Measurements from ENCODE around the gene ZFYVE19.

The ZFYVE19 gene

DNA sequence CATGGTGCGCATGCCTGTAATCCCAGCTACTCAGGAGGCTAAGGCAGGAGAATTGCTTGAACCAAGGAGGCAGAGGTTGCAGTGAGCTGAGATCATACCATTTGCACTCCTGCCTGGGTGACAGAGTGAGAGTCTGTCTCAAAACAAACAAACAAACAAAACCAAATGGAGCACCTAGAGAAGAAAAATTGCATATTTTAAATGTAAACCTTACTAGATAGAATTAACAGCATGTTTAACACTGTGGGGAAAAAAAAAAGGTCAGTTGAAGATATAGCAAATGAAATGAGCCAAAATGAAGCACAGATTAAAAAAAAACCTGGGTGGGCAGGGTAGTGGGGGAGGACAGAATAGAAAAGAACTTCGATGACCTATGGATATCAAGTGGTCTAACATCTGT, 14.3 kb downstream of the ZFYVE19 start:
- DNase-seq, result no peak

DNA sequence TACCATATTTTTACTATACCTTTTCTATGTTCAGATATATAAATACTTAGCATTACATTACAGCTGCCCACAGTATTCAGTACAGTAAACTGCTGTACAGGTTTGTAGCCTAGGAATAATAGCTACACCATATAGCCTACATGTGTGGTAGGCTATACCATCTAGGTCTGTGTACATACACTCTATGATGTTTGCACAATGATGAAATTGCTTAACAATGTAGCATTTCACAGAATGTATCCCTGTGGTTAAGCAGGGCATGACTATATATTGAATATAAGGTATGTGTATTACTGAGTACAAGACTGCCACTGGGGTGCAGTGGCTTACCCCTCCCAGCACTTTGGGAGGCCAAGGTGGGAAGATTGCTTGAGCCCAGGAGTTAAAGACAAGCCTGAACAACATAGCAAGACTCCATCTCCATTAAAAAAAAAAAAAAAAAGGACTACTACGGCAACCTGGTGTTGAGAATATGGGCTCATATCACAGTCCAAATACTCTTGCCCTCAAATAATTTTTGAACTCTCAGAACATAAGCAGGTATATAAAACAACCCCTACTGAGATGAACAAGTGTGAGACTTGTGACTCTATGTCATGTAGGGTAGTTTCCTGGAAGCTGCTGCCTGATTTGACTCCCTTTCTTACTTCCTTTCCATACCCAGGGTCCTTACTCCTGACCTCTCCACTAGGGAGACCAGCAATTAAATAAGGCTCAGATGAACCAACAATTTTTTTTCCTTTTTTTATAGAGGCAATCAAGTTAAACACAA, 16.9 kb downstream of the ZFYVE19 start:
- DNase-seq, result no peak

DNA sequence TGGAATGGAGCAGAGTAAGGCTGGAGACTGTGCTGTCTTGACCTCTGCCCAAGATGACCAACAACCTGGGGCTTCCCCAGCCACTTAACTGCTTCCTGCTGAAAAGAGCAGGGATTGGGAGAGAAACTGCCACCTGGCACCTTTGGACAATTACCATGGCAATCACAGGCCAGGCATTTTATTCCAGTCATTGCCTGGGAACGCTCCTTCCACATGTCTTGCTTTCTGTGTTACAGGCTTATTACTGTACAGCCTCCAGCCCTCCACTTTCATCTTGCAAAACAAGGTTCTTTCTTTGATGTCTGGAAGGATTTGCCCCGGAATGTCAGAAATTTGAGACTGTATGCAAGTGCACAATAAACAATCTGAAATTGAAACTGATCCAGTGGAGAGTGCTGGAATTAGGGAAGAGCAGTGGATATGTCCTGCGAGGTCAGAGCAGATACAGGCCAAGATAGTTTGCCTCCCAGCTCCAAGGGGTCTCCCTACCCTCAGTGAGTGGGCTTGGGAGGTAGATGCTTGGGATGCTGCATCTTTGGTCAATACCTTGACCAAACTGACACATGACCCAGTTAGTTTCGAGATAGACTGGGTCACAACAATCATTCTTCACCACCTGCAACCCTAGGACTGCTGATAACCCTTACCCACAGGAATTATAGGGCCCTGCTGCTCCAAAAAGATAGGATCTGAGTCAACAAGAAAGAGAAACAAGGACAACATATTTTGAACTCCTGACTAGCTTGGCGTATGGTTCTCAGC, 19.0 kb downstream of the ZFYVE19 start:
- no peak for DNase-seq

DNA sequence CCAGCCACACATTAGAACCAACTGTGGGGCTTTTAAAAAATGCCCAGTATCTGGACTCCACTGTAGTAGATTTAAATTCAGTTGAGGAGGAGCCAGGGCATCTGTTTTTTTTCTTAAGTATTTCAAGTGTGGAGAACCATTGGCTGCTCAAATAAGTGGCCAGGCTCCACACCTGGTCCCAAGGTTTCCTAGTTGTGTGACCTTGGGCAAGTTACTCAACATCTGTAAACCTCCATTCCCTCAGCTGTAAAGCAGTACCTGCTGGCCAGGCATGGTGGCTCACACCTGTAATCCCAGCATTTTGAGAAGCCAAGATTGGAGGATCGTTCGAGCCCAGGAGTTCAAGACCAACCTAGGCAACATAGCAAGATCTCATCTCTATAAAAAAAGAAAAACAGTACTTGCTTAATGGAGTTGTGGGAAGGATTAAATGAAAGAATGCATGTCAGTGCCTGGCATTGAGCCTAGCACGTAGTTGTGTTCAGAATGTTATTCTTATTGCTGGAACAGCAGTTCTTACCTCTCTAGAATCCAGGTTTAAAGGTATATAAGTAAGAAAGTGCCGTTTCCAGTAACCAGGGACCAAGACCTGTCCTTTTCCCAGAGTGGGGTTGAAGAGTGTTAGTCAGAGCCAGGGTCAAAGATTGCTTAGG, 19.7 kb downstream of the ZFYVE19 start:
- DNase-seq, result no peak

DNA sequence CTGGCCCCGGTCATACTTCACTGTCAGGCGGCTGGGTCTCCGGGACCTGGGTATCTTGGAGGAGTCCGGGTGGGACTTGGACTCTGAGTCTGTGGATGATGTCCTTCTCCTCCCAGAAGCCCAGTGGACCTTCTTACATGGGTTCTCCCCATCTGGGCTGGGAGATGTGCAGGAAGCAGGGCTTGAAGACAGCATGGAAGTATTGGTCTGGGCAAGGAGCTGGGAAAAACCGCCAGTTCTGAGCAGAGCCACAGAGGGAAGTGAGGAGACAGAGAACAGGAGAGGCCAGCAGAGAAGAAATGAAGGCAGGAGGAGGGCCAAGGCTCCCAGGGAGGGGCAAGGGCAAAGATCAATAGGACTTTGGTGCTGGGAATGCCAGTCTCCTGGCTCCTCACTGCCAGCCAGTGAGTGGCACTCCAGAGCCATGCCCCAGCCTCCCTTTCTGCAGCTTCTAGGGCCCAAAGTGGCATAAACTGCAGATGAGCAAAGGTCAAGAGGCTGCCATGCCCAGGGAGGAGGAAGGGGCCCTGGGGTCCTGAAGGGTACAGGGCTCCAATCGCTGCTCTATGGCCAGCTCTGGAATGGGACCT, 21.7 kb downstream of the ZFYVE19 start, which contains the start of gene PPP1R14D:
PPP1R14D (minus strand) TSS at position 262 of the 590 bp plus-strand sequence; CDS start at position 195, 67 bp downstream.
- DNase-seq, result no peak

DNA sequence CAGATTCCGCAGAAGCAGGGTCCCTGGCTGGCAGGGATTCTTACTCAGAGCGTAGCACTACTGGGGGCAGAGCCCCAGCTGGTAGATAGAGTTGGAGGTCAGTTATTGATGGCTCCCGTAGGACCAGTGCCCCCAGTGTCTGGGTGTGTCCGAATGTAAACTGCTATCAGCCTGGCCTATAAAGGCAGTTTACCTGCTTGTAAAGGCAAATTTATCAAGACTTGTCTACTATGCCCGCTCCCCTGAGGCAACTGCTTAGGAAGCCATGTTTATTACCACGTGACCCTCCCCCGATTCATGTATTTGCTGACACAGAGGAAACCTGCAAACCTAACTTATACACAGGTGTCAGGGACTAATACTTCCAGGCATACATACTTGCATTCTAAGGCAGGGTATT, 22.2 kb downstream of the ZFYVE19 start:
- DNase-seq, result no peak

DNA sequence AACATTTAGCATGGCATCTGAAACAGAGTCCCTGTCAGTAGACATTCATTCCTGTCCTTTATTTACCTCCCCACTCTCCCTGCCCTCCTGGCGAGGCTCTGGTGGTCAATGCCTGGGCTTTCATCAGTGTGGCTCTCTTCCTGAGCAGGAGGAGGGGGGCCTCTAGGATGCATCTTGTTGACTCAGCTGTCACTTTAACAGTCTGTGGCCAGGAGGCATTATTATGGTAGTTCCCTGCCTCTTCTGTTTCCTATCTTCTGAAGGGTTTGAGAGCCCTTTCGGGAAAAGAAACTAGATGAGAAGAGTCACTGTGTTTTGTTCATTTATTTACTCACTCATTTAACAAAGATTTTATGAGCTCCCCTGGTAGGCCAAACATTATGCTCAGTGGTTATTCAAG, 24.0 kb downstream of the ZFYVE19 start:
- DNase-seq, result no peak

DNA sequence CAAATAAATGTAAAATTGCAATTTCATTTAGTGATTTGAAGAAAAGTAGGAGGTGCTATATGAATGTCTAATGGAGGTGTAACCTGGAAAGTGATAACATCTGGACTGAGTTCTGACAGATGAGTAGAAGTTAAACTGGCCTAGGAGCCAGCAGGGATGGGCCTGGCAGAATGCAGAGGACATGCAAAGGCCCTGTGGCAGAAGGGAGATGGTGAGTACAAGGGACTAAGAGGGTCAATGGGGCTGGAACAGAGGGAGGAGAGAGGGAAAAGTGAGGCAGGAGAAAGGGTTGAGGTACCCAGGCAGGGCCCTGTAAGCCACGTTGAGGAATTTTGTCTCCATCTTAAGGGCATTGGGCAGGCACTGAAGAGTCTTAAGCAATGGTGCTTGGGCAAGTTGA, 25.0 kb downstream of the ZFYVE19 start:
- DNase-seq, result no peak

DNA sequence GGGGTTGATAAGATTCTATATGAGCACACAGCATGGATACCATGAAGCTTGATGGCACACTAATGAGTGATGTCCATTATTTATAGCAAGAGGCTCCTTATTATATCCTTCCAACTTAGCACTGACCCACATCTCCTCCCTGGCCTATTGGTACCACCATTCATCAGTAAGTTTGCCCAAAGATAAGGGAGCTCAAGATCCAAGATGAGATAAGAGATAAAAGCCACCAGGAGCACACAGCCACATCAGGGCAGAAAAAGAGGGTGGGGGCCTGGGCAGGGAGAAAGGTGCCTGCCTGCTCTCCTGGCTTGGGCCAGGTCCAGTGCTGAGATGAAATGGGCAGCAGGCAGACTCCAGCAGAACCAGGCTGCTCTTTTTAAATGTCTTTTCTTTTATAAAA, 26.0 kb downstream of the ZFYVE19 start:
- no peak for DNase-seq

DNA sequence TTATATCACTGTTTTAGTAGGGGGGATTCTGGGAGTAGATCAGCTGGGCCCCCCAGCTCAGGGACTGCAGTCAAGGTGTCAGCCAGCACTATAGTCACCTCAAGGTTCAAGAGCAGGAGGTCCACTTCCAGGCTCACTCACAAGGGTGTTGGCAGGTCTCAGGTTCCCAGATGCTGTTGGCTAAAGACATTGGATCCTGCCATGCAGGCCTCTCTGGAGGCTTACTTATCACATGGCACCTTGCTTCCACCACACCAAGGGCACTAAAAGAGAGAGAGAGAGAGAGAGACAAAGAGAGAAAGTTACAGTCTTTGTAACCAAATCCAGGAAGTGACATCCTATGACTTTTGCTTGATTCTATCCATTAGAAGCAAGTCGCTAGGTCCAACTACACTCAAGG, 29.1 kb downstream of the ZFYVE19 start:
- DNase-seq, result no peak

DNA sequence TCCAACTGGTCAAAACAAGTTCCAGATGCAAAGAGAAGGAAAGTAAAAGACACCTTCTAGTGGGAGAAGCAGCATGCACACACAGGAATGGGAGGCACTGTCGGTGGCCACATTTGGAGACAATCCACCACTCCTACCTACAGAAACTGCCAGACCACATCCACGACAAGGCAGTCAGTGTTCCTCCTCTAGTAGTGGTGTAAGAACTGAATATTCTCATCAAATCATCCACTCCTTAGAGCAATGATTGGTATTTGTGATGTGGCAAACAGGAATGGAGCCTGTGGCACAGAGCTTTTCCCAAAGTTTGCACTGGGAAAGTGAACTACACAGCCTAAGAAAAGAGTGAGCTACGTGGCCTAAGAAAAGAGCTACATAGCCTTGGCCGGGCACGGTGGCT, 31.9 kb downstream of the ZFYVE19 start:
- no peak for DNase-seq

DNA sequence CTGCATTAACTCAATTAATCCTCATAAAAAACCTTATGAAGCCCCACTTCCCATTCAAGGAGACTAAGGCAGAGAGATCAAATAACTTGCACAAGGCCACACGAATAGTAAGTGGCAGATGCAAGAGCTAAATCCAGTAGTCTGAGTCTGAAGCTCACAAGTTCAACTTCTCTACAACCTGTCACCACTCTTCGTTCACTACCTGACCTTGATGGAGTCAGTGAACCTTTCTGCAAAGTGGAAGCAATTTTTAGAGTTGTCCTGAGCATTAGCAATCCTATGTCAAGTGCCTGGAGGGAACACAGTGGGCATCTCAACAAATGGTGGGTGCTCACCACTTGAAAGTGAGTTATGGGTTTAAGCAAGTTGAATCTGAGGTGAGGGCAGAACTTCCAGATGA, 34.9 kb downstream of the ZFYVE19 start:
- no peak for DNase-seq

DNA sequence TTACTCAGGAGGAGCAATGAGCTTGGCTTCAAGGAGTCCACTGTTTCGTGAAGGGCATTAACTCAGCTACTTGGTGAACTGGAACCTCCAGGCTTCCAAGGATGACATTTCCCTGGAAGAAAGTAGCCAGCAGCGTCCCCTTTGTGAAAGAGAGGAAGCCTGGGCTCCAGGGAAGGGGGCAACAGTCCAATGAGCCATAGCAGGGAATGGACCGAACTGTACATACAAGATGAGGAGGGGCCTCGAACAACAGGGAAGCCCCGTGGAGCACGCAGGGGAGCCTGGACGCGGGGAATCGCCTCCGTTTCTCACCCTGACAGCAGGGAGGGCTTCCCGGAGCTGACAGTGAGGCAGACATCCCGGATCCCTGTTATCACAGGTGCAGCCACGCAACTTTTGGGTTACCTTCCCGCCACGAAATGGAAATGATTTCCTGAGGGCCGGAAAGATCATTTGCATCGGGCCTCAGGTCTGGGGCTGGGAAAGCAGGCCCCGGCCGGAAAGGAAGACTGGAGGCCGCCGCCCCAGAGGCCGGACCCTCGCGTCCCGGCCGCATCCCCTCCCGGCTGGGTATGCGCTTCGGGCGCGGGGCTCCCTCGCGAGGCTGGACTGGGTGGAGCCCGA, 36.5 kb downstream of the ZFYVE19 start:
- no peak for DNase-seq

DNA sequence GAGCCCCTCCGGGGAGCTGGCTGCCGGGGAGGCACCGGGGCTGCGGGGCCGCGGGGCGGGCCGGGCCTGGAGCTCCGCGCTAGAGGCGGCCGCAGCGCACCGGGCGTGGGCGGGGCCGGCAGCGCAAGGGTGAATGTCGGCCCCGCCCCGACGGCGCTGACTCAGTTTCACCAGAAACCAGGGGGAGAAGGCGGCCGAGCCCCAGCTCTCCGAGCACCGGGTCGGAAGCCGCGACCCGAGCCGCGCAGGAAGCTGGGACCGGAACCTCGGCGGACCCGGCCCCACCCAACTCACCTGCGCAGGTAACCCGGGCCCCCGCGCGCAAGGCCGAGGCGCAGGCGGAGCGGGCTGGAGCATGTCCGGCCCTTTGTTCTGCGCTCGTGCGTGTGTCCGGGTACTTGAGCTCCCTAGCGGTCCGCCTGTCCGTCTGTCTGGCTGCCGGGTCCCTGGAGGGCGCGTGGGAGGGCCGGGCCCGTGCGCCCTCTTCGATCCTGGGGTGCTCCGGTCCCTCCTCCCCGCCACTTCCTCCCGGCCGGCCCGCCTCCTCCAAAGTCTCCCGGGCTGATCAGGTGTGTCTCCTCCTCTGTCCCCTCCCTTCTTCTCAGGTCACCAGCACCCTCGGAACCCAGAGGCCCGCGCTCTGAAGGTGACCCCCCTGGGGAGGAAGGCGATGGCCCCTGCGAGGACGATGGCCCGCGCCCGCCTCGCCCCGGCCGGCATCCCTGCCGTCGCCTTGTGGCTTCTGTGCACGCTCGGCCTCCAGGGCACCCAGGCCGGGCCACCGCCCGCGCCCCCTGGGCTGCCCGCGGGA, 37.2 kb downstream of the ZFYVE19 start, which contains the start of gene SPINT1:
SPINT1 (plus strand) TSS at position 164 of the 811 bp plus-strand sequence; CDS start at position 671, 507 bp downstream.
- DNase-seq, result no peak

DNA sequence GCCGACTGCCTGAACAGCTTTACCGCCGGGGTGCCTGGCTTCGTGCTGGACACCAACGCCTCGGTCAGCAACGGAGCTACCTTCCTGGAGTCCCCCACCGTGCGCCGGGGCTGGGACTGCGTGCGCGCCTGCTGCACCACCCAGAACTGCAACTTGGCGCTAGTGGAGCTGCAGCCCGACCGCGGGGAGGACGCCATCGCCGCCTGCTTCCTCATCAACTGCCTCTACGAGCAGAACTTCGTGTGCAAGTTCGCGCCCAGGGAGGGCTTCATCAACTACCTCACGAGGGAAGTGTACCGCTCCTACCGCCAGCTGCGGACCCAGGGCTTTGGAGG, 37.8 kb downstream of the ZFYVE19 start:
- DNase-seq, result no peak

DNA sequence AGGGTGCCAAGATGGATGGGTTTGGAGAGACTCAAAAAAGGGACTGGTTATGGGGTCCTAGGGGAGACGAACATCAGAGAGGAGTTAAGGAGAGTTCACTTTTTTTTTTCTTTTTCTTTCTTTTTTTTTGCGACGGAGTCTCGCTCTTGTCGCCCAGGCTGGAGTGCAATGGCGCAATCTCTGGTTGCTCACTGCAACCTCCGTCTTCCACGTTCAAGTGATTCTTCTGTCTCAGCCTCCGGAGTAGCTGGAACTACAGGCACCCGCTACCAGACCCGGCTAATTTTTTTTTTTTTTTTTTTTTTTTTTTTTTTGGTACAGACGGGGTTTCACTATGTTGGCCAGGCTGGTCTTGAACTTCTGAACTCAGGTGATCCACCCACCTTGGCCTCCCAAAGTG, 38.1 kb downstream of the ZFYVE19 start:
- no peak for DNase-seq

DNA sequence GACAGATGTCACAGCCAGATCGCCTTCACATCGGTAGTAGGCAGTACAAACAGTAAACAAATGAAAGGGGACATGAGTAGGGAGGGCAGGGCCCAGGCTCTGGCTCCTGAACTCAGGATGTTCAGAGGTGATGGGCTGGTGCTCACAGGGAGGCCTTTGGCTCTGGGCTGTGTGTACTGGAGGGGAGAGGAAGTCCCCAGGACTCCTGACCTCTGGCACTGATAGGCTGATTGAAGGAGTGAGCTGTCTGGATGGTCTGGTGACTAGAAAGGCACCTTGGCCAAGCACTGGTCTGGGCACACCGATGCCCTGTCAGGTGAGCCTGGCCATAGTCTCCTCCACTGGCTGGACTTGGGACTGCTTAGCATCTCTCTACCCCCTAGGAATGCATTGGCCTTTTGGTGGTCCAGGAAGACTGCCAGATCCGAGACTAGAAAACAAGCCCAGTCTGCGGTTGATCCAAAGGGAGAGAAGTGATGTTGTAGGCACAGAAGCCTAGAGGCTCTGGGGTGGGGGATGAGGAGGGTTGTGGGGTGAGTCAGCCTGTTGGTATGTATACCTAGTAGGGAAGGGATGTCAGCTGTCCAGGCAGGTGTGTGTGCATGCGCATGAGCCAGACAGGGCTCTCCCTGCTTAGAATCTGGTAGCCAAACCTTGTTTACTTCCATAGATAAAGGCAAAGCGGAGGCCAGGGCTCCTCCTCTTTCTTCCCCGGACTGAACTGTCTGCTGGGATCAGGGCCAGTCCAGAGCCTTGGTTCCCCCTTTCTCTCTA, 38.8 kb downstream of the ZFYVE19 start:
- no peak for DNase-seq

DNA sequence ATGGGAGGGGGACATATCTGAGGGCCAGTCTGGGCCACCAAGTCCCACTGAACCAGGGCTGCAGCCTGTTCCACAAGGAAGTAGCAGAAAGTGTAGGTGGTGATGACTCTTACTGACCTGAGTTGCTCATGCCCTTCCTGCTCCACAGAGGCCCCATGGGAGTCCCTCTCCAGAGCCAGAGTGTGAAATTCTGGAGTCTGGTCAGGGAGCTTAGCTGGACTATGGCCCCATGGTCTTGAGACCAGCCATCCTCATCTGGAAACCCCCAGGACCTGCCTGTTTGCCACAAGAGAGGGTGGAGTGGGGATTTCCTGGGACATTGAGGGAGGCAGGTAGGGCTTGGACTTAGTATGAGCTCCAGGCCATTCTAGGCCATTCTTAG, 39.9 kb downstream of the ZFYVE19 start:
- no peak for DNase-seq

DNA sequence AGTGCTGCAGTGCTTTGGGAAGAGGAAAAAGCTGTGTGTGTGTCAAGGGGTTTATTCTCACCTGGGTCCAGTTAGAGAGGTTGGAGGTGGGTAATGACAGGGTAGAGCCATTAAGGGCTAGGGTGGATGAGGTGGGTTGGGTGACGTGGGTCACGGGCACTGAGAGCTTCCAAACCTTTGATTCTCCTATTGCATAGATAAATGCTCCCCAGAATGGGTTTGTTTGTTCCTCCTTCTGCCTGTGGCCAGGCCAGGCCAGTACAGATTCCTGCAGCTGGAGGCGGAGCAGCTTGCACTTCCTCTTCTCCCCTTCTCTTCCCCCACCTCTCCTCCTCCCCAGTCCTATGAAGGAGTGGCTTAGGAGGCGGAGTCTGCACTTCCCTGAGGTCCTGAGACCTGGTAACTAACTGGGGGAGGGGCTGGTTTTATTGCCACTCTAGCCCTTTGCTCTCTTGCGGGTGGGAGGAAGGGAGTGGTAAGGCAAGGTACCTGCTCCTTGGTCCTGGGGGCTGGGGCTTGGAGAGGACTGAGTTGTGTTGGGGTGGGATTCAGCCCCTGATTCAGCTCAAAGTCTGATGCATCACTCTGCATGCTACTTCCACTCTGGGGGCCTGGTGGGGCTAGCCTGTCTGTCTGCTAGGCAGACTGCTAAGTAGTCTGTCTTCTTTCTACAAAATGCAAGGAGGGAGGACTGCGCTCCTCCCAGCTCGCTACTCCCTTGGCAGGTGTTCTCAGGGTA, 40.5 kb downstream of the ZFYVE19 start:
- DNase-seq, result no peak

DNA sequence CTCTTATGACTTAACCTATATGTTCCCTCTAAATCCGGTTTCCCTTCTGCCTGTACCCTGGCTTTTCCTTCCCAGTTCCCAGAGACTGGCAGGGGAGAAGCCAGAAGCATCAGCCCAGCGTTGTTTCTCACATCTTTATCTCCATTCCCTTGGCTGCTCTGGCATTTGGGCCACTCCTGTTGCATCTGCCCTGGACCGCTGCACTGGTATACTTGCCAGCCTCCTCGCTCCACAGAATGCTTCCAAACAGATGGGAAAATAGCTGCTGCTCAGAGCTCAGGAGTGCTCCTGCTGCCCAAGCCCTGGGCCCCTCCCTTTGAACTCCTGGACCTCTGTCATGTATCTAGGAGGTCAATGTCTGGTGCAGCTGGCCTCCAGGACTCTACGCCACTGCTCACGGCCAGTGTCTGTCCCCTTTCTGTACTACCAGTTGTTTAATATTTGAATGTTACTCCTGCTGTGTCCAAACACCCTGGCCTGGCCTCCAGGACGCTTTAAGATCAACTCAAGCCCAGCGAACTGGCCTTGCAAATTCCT, 43.8 kb downstream of the ZFYVE19 start:
- no peak for DNase-seq

All from NCI-H524 treated with DMSO at 0.1 percent for 48 hours (cell line).